OCI-LY1 (cell line): Measurements from ENCODE around the gene HPRT1.

Source experiments
- EZH2 ChIP-seq: fragments of 200-600 bp; sonication (generic), shearing (Covaris generic); IDR thresholded peaks from 2 replicates; pipeline ENCODE4 v1.8.0; 2017; ENCODE audit warnings: borderline replicate concordance, mixed run types, mild to moderate bottlenecking, antibody characterized with exemption, low read length, moderate library complexity, mixed read lengths
- TF ChIP-seq, protein P1 (sequence below): fragments of 200-600 bp; sonication (generic), shearing (Covaris generic); IDR thresholded peaks from 2 replicates; pipeline ENCODE4 v1.5.1; 2017; ENCODE audit warnings: mild to moderate bottlenecking, antibody characterized with exemption, low read length, moderate library complexity, mixed read lengths

DNA sequence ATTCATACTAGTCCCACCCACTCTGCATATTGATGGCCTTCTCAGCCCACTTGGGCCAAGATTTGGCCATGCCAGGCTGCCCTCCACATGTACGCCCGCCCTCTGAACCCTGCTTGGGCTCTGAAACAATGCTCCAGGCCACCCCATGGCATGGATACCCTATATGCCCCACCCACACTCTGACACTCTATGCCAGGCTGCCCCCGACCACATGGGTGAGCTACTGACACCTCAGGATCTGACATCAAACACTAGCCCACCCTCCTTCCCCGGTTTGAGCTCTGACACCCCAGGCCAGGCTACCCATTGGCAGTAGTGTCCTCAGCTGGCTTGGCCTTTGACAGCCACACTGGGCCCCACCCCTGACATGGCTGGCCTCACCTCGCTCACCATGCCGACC is 69.5 kb downstream of the HPRT1 start:
- TF ChIP-seq, protein P1, sequence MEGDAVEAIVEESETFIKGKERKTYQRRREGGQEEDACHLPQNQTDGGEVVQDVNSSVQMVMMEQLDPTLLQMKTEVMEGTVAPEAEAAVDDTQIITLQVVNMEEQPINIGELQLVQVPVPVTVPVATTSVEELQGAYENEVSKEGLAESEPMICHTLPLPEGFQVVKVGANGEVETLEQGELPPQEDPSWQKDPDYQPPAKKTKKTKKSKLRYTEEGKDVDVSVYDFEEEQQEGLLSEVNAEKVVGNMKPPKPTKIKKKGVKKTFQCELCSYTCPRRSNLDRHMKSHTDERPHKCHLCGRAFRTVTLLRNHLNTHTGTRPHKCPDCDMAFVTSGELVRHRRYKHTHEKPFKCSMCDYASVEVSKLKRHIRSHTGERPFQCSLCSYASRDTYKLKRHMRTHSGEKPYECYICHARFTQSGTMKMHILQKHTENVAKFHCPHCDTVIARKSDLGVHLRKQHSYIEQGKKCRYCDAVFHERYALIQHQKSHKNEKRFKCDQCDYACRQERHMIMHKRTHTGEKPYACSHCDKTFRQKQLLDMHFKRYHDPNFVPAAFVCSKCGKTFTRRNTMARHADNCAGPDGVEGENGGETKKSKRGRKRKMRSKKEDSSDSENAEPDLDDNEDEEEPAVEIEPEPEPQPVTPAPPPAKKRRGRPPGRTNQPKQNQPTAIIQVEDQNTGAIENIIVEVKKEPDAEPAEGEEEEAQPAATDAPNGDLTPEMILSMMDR = no peak
- TF ChIP-seq EZH2 = no peak
